ENCODE results near the gene HMGA1. TPM values are rescaled to one million over a fixed set of nuclear protein-coding genes. Genes with fewer than 3 reads are reported as not detected.

HMGA1 gene
- total and polyA plus RNA-seq, 2 of the 13 experiments (the other 11 are each of a cell fraction or from before 2014, with no cell fraction given), result 117 to 145 TPM

- TF ChIP-seq ZNF329 (CRISPR knock-in tag; IDR thresholded peaks at IDR 0.05; ENCODE audit: low read depth) (no peak), ZNF235 (CRISPR knock-in tag; IDR thresholded peaks at IDR 0.05; ENCODE audit: borderline replicate concordance) (no peak), RNF219 (CRISPR knock-in tag; IDR thresholded peaks at IDR 0.05) (no peak), ATM (IDR thresholded peaks at IDR 0.05; ENCODE audit: borderline replicate concordance) (no peak), ZBTB3 (CRISPR knock-in tag; IDR thresholded peaks at IDR 0.05; ENCODE audit: borderline replicate concordance, low read depth) (no peak), RCOR2 (CRISPR knock-in tag; IDR thresholded peaks at IDR 0.05) (peak; percentile 18; the same call in 1 of the 2 replicates), PHF5A (CRISPR knock-in tag; IDR thresholded peaks at IDR 0.05; ENCODE audit: low read depth, unreplicated experiment) (no peak), TCF12 (IDR thresholded peaks at IDR 0.05) (no peak), TCF12 (CRISPR knock-in tag; IDR thresholded peaks at IDR 0.05) (no peak), TBX2 (CRISPR knock-in tag; IDR thresholded peaks at IDR 0.05; ENCODE audit: borderline replicate concordance) (peak; percentile 53; the same call in 1 of the 2 replicates), ZNF350 (CRISPR knock-in tag; IDR thresholded peaks at IDR 0.05; ENCODE audit: borderline replicate concordance, low read depth) (no peak), MAFG (CRISPR knock-in tag; IDR thresholded peaks at IDR 0.05) (no peak), ZZZ3 (CRISPR knock-in tag; IDR thresholded peaks at IDR 0.05; ENCODE audit: borderline replicate concordance) (no peak), ZNF207 (IDR thresholded peaks at IDR 0.05; ENCODE audit: borderline replicate concordance) (no peak), HNF4G (IDR thresholded peaks at IDR 0.05; ENCODE audit: borderline replicate concordance, low read depth, low read length) (peak; percentile 52; the same call in 1 of the 2 replicates), HNF4G (CRISPR knock-in tag; IDR thresholded peaks at IDR 0.05; ENCODE audit: borderline replicate concordance, low read depth) (peak; percentile 20; the same call in 1 of the 2 replicates), RELA (CRISPR knock-in tag; IDR thresholded peaks at IDR 0.05) (no peak), ZNF816 (CRISPR knock-in tag; IDR thresholded peaks at IDR 0.05; ENCODE audit: borderline replicate concordance) (no peak), ZNF773 (CRISPR knock-in tag; IDR thresholded peaks at IDR 0.05; ENCODE audit: borderline replicate concordance) (no peak), ZNF720 (CRISPR knock-in tag; IDR thresholded peaks at IDR 0.05) (no peak), MEIS2 (CRISPR knock-in tag; IDR thresholded peaks at IDR 0.05) (no peak), RARG (CRISPR knock-in tag; IDR thresholded peaks at IDR 0.05; ENCODE audit: low read depth) (no peak), SPEN (CRISPR knock-in tag; IDR thresholded peaks at IDR 0.05; ENCODE audit: low read depth) (0 out of 2 replicates have a peak, but pooled peaks have one; percentile 37), SNAI1 (CRISPR knock-in tag; IDR thresholded peaks at IDR 0.05; ENCODE audit: borderline replicate concordance) (no peak), EZH2 (conservative IDR thresholded peaks at IDR 0.05; ENCODE audit: low read depth, low read length) (no peak), HNRNPK (IDR thresholded peaks at IDR 0.05; ENCODE audit: low read depth, low read length, poor library complexity, severe bottlenecking) (no peak), ZNF572 (CRISPR knock-in tag; IDR thresholded peaks at IDR 0.05) (0 out of 2 replicates have a peak, but pooled peaks have one; percentile 33)
- TF ChIP-seq, protein P1, sequence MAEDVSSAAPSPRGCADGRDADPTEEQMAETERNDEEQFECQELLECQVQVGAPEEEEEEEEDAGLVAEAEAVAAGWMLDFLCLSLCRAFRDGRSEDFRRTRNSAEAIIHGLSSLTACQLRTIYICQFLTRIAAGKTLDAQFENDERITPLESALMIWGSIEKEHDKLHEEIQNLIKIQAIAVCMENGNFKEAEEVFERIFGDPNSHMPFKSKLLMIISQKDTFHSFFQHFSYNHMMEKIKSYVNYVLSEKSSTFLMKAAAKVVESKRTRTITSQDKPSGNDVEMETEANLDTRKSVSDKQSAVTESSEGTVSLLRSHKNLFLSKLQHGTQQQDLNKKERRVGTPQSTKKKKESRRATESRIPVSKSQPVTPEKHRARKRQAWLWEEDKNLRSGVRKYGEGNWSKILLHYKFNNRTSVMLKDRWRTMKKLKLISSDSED (CRISPR knock-in tag; IDR thresholded peaks at IDR 0.05), result no peak
Observed at GRCh38 chr6:34276881-34277762, 40.4 kb downstream of the HMGA1 start (continued).

Data from HepG2 (cell line).